ENCODE measurements around the gene SH2D7. TPM values are rescaled to one million over a fixed set of nuclear protein-coding genes. Genes with fewer than 3 reads are reported as not detected.

SH2D7 gene
- total RNA-seq, 1 experiment from 2014 or later, result not detected

DNA sequence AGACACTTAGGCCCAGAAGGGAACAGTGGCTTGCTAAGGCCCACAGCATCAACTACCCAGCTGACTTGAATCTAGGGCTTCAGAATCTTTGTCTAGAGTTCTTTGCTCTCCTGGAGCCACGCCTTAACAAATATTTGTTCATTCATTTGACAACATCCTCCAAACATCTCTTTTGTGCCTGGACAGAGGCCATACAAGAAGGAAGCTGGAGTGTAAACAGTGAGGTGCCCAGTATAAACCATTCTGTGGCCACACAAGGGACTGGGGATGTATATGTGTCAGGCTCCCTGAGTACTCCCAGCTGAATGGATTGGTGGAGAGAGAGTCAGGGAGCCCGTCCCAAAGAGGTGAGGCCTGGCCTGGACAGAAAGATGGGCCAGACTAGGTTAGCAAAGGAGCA is 35.5 kb downstream of the SH2D7 start:
- intact Hi-C loops (cut with micrococcal nuclease; ENCODE audit: unreplicated experiment), result no loop called here
- ChIA-PET CTCF (no interaction called here), POLR2A (ENCODE audit: unreplicated experiment) (interaction anchor here (0.6 kb wide), 1 partner anchor 80 kb away, joined by 7 read pairs; no protein-coding TSS in a partner anchor)
- Histone ChIP-seq H3K27ac (no peak overlapping the region), H3K9me3 (ENCODE audit: insufficient read depth, low read depth) (no peaks in the 10 kb centered on the region), H3K9me2 (ENCODE audit: insufficient read depth) (no peaks in the 10 kb centered on the region), H3F3A (ENCODE audit: insufficient read depth, low read depth) (peaks cover 5% of the 10 kb centered on the region; the same call in 1 of the 2 replicates), H4K20me1 (ENCODE audit: insufficient read depth) (no peaks in the 10 kb centered on the region), H3K36me3 (ENCODE audit: low read depth) (no peaks in the 10 kb centered on the region), H3K4me1 (replicated peaks; ENCODE audit: insufficient read depth) (peaks cover 18% of the 10 kb centered on the region), H3K4me3 (no peak overlapping the region), H3K27me3 (ENCODE audit: insufficient read depth, low read depth) (no peaks in the 10 kb centered on the region), H3K79me2 (ENCODE audit: low read depth) (no peaks in the 10 kb centered on the region), H3K4me2 (no peak overlapping the region), H2AFZ (no peak overlapping the region)
- no peak for DNase-seq
- BruUV-seq (replicated peaks), result no TSS peak
- no peak for TF ChIP-seq EZH2 (IDR thresholded peaks at IDR 0.05; ENCODE audit: low read depth)
- TF ChIP-seq, protein P1, sequence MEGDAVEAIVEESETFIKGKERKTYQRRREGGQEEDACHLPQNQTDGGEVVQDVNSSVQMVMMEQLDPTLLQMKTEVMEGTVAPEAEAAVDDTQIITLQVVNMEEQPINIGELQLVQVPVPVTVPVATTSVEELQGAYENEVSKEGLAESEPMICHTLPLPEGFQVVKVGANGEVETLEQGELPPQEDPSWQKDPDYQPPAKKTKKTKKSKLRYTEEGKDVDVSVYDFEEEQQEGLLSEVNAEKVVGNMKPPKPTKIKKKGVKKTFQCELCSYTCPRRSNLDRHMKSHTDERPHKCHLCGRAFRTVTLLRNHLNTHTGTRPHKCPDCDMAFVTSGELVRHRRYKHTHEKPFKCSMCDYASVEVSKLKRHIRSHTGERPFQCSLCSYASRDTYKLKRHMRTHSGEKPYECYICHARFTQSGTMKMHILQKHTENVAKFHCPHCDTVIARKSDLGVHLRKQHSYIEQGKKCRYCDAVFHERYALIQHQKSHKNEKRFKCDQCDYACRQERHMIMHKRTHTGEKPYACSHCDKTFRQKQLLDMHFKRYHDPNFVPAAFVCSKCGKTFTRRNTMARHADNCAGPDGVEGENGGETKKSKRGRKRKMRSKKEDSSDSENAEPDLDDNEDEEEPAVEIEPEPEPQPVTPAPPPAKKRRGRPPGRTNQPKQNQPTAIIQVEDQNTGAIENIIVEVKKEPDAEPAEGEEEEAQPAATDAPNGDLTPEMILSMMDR (conservative IDR thresholded peaks at IDR 0.05), result no peak

DNA sequence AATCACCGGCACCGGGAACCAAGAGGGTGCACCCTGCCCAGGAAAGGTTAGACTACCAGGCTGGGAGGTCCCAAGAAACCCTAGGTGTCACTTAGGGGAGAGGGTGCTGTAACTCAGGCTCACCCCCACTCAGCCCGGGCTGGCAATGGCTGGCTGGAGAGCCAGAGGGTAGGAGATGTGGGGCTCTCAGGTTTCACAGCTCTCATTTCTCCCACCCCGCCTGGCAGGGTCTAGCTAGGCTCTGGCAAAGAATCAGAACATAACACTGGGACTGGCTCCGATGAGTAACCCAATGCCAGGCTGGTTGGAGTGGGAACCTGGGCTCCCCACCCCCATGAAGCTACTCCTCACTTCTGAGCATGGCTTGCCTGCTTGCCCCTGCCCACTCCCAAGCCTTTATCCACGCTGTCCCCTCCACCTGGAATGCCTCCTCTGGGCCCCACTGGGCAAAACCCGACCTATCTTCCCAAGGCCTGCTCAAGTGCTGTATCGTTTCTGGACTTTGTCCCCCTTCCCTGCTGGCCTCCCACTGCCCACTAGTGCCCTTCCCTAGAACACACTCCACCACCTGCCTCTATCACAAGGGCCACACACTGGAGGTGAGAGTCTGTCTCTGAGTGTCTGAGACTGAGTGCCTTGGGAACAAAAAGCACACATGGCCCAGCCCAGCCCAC is 36.9 kb downstream of the SH2D7 start:
- CTCF ChIA-PET, result interaction anchor here (0.6 kb wide), 1 partner anchor 67 kb away, joined by 6 read pairs; no protein-coding TSS in a partner anchor

DNA sequence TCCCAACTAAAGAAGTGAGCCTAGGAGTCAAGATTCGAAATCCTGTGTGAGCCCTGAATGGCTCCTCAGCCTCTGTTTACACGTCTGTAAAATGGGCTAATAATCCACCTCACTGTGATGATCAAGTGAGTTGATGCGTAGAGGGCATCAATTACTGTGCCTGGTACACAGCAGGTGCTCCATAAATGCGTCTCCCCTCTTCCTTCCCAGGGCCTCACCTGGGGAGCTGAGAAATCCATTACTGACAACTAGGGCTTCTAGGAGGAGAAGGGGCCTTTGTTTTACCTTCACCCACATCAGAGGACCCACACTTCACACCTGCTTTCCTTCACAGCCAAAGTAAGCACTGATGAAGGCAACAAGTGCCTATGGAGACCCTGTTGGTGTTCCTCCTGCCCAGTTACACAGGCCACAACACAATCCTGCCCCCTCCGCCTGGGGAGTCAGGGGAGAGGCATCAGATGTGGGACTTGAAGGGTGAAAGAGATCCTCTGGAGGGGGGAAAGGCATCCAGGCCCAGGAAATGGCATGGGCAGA is 37.5 kb downstream of the SH2D7 start:
- BruUV-seq (replicated peaks), result no TSS peak
- POLR2A ChIA-PET (ENCODE audit: unreplicated experiment), result interaction anchor here (0.6 kb wide), 1 partner anchor 9 kb away, joined by 3 read pairs; no protein-coding TSS in a partner anchor
- intact Hi-C loops (cut with micrococcal nuclease; ENCODE audit: unreplicated experiment), result loop anchor here (5.0 kb wide), 2 partner anchors 47 to 67 kb away; no protein-coding TSS in a partner anchor

More for the DNA sequence above, 36.9 kb downstream of the SH2D7 start:
- POLR2A ChIA-PET (ENCODE audit: unreplicated experiment), result no interaction called here
- Histone ChIP-seq H3K36me3 (ENCODE audit: low read depth) (no peaks in the 10 kb centered on the region), H3K4me3 (no peak overlapping the region), H3K4me2 (no peak overlapping the region), H2AFZ (no peak overlapping the region), H3K9me2 (ENCODE audit: insufficient read depth) (no peaks in the 10 kb centered on the region), H3K27ac (no peak overlapping the region), H3K79me2 (ENCODE audit: low read depth) (no peaks in the 10 kb centered on the region), H4K20me1 (ENCODE audit: insufficient read depth) (no peaks in the 10 kb centered on the region), H3K27me3 (ENCODE audit: insufficient read depth, low read depth) (no peaks in the 10 kb centered on the region), H3K9me3 (ENCODE audit: insufficient read depth, low read depth) (no peaks in the 10 kb centered on the region), H3F3A (ENCODE audit: insufficient read depth, low read depth) (peaks cover 17% of the 10 kb centered on the region), H3K4me1 (replicated peaks; ENCODE audit: insufficient read depth) (peaks cover 30% of the 10 kb centered on the region)
- intact Hi-C loops (cut with micrococcal nuclease; ENCODE audit: unreplicated experiment), result no loop called here
- peak in 1 of 2 experiments; percentile 18 for DNase-seq
- TF ChIP-seq, protein P1 (conservative IDR thresholded peaks at IDR 0.05), result no peak
- TF ChIP-seq EZH2 (IDR thresholded peaks at IDR 0.05; ENCODE audit: low read depth), result no peak
- BruUV-seq (replicated peaks), result no TSS peak

More for the DNA sequence above, 37.5 kb downstream of the SH2D7 start:
- CTCF ChIA-PET, result interaction anchor here (1.0 kb wide), 1 partner anchor 16 kb away, joined by 4 read pairs; no protein-coding TSS in a partner anchor
- TF ChIP-seq, protein P1 (conservative IDR thresholded peaks at IDR 0.05), result no peak
- TF ChIP-seq EZH2 (IDR thresholded peaks at IDR 0.05; ENCODE audit: low read depth), result no peak
- H3K9me3 ChIP-seq (ENCODE audit: insufficient read depth, low read depth), result no peaks in the 10 kb centered on the region
- no peaks in the 10 kb centered on the region for H3K27me3 ChIP-seq (ENCODE audit: insufficient read depth, low read depth)
- no peaks in the 10 kb centered on the region for H3K9me2 ChIP-seq (ENCODE audit: insufficient read depth)
- H3K36me3 ChIP-seq (ENCODE audit: low read depth), result no peaks in the 10 kb centered on the region
- no peaks in the 10 kb centered on the region for H4K20me1 ChIP-seq (ENCODE audit: insufficient read depth)
- no peak overlapping the region for H3K4me3 ChIP-seq
- no peak overlapping the region for H3K4me2 ChIP-seq
- no peaks in the 10 kb centered on the region for H3K79me2 ChIP-seq (ENCODE audit: low read depth)
- H3K4me1 ChIP-seq (replicated peaks; ENCODE audit: insufficient read depth), result peaks cover 36% of the 10 kb centered on the region
- peaks cover 18% of the 10 kb centered on the region for H3F3A ChIP-seq (ENCODE audit: insufficient read depth, low read depth)
- no peak for DNase-seq
- H2AFZ ChIP-seq, result no peak overlapping the region
- H3K27ac ChIP-seq, result no peak overlapping the region
